ENCODE results near the gene CYB5RL. TPM values are rescaled to one million over a fixed set of nuclear protein-coding genes. Genes with fewer than 3 reads are reported as not detected.

Gene CYB5RL
- total RNA-seq, 1 experiment from 2014 or later: 3.6 TPM

GRCh38 chr1:54227891-54228310, 28.1 kb upstream of the CYB5RL start:
- no peak overlapping the region for H3K27ac ChIP-seq (ENCODE audit: low read length)
- H3K4me3 ChIP-seq (ENCODE audit: low read length): no peak overlapping the region
- intact Hi-C loops (cut with micrococcal nuclease): no loop called here
- H3F3A ChIP-seq (ENCODE audit: low read length, unreplicated experiment): no peaks in the 10 kb centered on the region
- H3K27me3 ChIP-seq (ENCODE audit: low read length): no peaks in the 10 kb centered on the region
- H2AFZ ChIP-seq (ENCODE audit: low read length): no peak overlapping the region
- no peaks in the 10 kb centered on the region for H4K20me1 ChIP-seq (ENCODE audit: low read length)
- TF ChIP-seq EZH2phosphoT487 (IDR thresholded peaks at IDR 0.05; ENCODE audit: borderline replicate concordance, low read length): no peak
- H3K9ac ChIP-seq (ENCODE audit: low read length): no peak overlapping the region
- no peak for ATAC-seq
- CTCF ChIA-PET: interaction anchor here (1.2 kb wide), 1 partner anchor 47 kb away, joined by 3 read pairs; no protein-coding TSS in a partner anchor
- POLR2A ChIA-PET (ENCODE audit: unreplicated experiment): no interaction called here
- H3K79me2 ChIP-seq (ENCODE audit: low read length): no peaks in the 10 kb centered on the region
- no peak for DNase-seq
- no peaks in the 10 kb centered on the region for H3K9me3 ChIP-seq (ENCODE audit: low read length)
- no peaks in the 10 kb centered on the region for H3K36me3 ChIP-seq (ENCODE audit: low read depth, low read length)
- H3K9me2 ChIP-seq (replicated peaks; ENCODE audit: low read length): no peaks in the 10 kb centered on the region
- no TSS peak for BruUV-seq (replicated peaks)
- no peak overlapping the region for H3K4me2 ChIP-seq (ENCODE audit: low read length)
- peaks cover 12% of the 10 kb centered on the region; the same call in 1 of the 2 replicates for H3K4me1 ChIP-seq (ENCODE audit: insufficient read depth, low read length)

GRCh38 chr1:54227091-54227602, 27.3 kb upstream of the CYB5RL start:
- no TSS peak for BruUV-seq (replicated peaks)
- intact Hi-C loops (cut with micrococcal nuclease): no loop called here
- Histone ChIP-seq H3K4me2 (ENCODE audit: low read length) (no peak overlapping the region), H3K79me2 (ENCODE audit: low read length) (no peaks in the 10 kb centered on the region), H3K9me3 (ENCODE audit: low read length) (no peaks in the 10 kb centered on the region), H2AFZ (ENCODE audit: low read length) (no peak overlapping the region), H3K4me1 (ENCODE audit: insufficient read depth, low read length) (peaks cover 12% of the 10 kb centered on the region; the same call in 1 of the 2 replicates), H4K20me1 (ENCODE audit: low read length) (no peaks in the 10 kb centered on the region), H3K9me2 (replicated peaks; ENCODE audit: low read length) (no peaks in the 10 kb centered on the region), H3K9ac (ENCODE audit: low read length) (no peak overlapping the region), H3K4me3 (ENCODE audit: low read length) (no peak overlapping the region), H3K27ac (ENCODE audit: low read length) (no peak overlapping the region), H3K36me3 (ENCODE audit: low read depth, low read length) (no peaks in the 10 kb centered on the region), H3F3A (ENCODE audit: low read length, unreplicated experiment) (no peaks in the 10 kb centered on the region), H3K27me3 (ENCODE audit: low read length) (no peaks in the 10 kb centered on the region)
- POLR2A ChIA-PET (ENCODE audit: unreplicated experiment): no interaction called here
- CTCF ChIA-PET: interaction anchor here (1.2 kb wide), 1 partner anchor 48 kb away, joined by 3 read pairs; no protein-coding TSS in a partner anchor
- peak; percentile 58 for DNase-seq
- TF ChIP-seq CTCF (conservative IDR thresholded peaks at IDR 0.05; ENCODE audit: low read depth, low read length): no peak
- no peak for TF ChIP-seq EZH2phosphoT487 (IDR thresholded peaks at IDR 0.05; ENCODE audit: borderline replicate concordance, low read length)
- TF ChIP-seq EZH2 (IDR thresholded peaks at IDR 0.05; ENCODE audit: low read length, unreplicated experiment): no peak
- peak; percentile 84 for ATAC-seq

GRCh38 chr1:54225986-54226559, 26.2 kb upstream of the CYB5RL start:
- ATAC-seq (no peak), DNase-seq (no peak)
- no TSS peak for BruUV-seq (replicated peaks)
- Histone ChIP-seq H3K4me2 (ENCODE audit: low read length) (no peak overlapping the region), H3K9me2 (replicated peaks; ENCODE audit: low read length) (no peaks in the 10 kb centered on the region), H3K27ac (ENCODE audit: low read length) (no peak overlapping the region), H3F3A (ENCODE audit: low read length, unreplicated experiment) (no peaks in the 10 kb centered on the region), H2AFZ (ENCODE audit: low read length) (no peak overlapping the region), H3K79me2 (ENCODE audit: low read length) (no peaks in the 10 kb centered on the region), H3K9me3 (ENCODE audit: low read length) (no peaks in the 10 kb centered on the region), H3K4me1 (ENCODE audit: insufficient read depth, low read length) (peaks cover 12% of the 10 kb centered on the region; the same call in 1 of the 2 replicates), H3K4me3 (ENCODE audit: low read length) (no peak overlapping the region), H3K9ac (ENCODE audit: low read length) (no peak overlapping the region), H3K36me3 (ENCODE audit: low read depth, low read length) (0 out of 2 replicates have a peak, but pooled peaks cover 3% of the 10 kb centered on the region), H3K27me3 (ENCODE audit: low read length) (no peaks in the 10 kb centered on the region), H4K20me1 (ENCODE audit: low read length) (no peaks in the 10 kb centered on the region)
- POLR2A ChIA-PET (ENCODE audit: unreplicated experiment): no interaction called here
- TF ChIP-seq CTCF (conservative IDR thresholded peaks at IDR 0.05; ENCODE audit: low read depth, low read length) (no peak), EZH2phosphoT487 (IDR thresholded peaks at IDR 0.05; ENCODE audit: borderline replicate concordance, low read length) (no peak), EZH2 (IDR thresholded peaks at IDR 0.05; ENCODE audit: low read length, unreplicated experiment) (no peak)
- intact Hi-C loops (cut with micrococcal nuclease): no loop called here
- CTCF ChIA-PET: no interaction called here

Data from PC-3 (cell line).